ENCODE data around the gene ARHGAP26.

DNA sequence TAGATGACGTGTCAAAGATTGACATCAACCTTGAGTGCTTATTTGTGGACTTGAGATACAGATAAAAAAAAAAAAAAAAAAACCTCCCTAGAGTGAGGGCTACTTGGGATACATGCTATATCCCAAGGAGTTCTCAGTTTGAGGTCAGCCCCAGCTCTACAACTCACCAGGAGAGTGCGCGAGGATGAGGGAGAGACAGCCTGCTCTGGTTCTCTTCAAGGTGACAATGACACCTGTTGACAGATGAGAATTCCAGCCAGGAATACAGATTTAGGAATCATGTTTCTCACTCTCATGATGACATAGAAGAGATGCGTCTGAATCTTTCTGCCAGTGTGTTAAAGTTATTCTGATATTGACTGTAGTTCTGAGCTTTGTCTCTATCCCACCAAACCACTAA is 24.9 kb upstream of the ARHGAP26 start:
- TF ChIP-seq, protein P1, sequence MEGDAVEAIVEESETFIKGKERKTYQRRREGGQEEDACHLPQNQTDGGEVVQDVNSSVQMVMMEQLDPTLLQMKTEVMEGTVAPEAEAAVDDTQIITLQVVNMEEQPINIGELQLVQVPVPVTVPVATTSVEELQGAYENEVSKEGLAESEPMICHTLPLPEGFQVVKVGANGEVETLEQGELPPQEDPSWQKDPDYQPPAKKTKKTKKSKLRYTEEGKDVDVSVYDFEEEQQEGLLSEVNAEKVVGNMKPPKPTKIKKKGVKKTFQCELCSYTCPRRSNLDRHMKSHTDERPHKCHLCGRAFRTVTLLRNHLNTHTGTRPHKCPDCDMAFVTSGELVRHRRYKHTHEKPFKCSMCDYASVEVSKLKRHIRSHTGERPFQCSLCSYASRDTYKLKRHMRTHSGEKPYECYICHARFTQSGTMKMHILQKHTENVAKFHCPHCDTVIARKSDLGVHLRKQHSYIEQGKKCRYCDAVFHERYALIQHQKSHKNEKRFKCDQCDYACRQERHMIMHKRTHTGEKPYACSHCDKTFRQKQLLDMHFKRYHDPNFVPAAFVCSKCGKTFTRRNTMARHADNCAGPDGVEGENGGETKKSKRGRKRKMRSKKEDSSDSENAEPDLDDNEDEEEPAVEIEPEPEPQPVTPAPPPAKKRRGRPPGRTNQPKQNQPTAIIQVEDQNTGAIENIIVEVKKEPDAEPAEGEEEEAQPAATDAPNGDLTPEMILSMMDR (IDR thresholded peaks at IDR 0.05; ENCODE audit: low read depth, low read length, poor library complexity, severe bottlenecking), result no peak
- TF ChIP-seq EZH2phosphoT487 (IDR thresholded peaks at IDR 0.05; ENCODE audit: borderline replicate concordance, low read length), result no peak

Data from DOHH2 (cell line).